Right lobe of liver (tissue), 4 donors: ENCODE data around the gene ADRM1.

Experiments used
- POLR2A ChIP-seq: fragments of 450-650 bp; IDR thresholded peaks from one replicate; pipeline ENCODE4 v1.6.1; 2017; ENCODE audit warnings: antibody characterized with exemption, mild to moderate bottlenecking
- TF ChIP-seq, protein P1 (sequence below), 4 donors: fragments of 200-600 bp in 3 of 4; fragments of 450-650 bp in 1 of 4; IDR thresholded peaks; one replicate each; pipeline versions ENCODE4 v1.5.1 to v1.8.0; 2016 to 2022; ENCODE audit warnings: antibody characterized with exemption in 4 of 4, mild to moderate bottlenecking in 2 of 4
- donor health status: DM: no; HTN: no; CAD: no.
- donor health status: DM: no; HTN: no; CAD: no.
- donor health status: DM: no; HTN: yes; CAD: no.

DNA sequence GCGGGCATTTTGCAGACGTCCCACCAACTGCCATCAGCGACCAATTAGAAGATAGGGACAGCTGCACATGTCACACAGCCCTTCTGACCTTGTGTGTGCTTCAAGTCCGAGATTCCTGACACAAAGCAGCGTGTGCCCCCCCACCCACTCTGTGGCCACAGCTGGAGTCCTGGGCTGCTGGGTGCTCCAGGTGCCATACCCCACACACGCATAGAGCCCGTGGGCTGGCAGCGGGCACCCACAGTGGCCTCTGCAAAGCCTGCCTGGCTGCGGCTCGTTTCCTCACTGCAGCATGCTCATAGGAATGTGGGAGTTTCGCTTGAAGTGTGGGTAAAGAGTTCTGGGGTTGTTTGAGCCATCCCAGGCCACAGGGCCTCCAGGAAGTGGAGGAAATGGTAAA is 2.5 kb upstream of the ADRM1 start:
- TF ChIP-seq, protein P1, sequence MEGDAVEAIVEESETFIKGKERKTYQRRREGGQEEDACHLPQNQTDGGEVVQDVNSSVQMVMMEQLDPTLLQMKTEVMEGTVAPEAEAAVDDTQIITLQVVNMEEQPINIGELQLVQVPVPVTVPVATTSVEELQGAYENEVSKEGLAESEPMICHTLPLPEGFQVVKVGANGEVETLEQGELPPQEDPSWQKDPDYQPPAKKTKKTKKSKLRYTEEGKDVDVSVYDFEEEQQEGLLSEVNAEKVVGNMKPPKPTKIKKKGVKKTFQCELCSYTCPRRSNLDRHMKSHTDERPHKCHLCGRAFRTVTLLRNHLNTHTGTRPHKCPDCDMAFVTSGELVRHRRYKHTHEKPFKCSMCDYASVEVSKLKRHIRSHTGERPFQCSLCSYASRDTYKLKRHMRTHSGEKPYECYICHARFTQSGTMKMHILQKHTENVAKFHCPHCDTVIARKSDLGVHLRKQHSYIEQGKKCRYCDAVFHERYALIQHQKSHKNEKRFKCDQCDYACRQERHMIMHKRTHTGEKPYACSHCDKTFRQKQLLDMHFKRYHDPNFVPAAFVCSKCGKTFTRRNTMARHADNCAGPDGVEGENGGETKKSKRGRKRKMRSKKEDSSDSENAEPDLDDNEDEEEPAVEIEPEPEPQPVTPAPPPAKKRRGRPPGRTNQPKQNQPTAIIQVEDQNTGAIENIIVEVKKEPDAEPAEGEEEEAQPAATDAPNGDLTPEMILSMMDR (IDR thresholded peaks at IDR 0.05), result no peak
- TF ChIP-seq POLR2A, result no peak
